ENCODE measurements around the gene WDR82. TPM values are rescaled to one million over a fixed set of nuclear protein-coding genes. Genes with fewer than 3 reads are reported as not detected.

WDR82 gene
- total and polyA plus RNA-seq, 9 of the 15 experiments (the other 6 are each of a cell fraction or from before 2014, with no cell fraction given), result 6.4 to 62.9 (median 37.1) TPM

DNA sequence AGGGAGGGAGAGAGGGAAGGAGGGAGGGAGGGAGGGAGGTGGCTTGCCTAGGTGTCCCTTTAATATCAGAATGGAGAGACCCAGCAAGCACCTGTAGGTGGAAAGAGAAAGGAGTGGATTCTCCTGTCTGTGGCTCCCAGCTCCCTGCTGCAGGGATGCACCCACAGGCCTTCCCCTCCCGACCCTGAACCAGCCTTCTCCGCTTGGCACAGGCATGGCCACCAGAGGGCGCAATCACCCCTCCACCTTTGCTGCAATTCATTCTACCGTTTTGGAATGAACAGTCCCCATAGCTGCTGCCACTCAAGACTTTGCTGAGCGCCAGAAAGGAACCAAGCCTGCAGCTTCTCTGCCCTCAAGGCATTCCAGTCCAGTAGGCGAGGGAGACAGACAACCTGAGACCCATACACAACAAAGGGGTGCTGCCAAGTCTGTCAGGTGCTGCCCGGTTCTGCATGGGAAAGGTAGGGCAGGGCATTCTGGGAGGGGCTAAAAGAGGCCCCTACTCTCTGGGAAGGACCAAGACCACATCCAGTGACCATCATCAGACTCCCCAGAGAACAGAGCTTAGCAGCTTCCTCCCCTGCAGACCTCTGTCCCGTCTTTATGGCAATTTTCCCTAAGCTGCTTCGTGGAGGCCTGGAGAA lies 57.9 kb downstream of the WDR82 start (continued):
- TF ChIP-seq, protein P1, sequence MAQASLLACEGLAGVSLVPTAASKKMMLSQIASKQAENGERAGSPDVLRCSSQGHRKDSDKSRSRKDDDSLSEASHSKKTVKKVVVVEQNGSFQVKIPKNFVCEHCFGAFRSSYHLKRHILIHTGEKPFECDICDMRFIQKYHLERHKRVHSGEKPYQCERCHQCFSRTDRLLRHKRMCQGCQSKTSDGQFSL (CRISPR knock-in tag; IDR thresholded peaks at IDR 0.05), result peak; percentile 82
- TF ChIP-seq, protein P1 (tag; IDR thresholded peaks at IDR 0.05), result peak in 1 of 2 experiments; percentile 46; a peak in 1 of 4 replicates
- TF ChIP-seq HOXB6 (CRISPR knock-in tag; IDR thresholded peaks at IDR 0.05; ENCODE audit: borderline replicate concordance) (no peak), PKNOX1 (IDR thresholded peaks at IDR 0.05) (peak; percentile 88), ZNF224 (CRISPR knock-in tag; IDR thresholded peaks at IDR 0.05) (no peak), YY1 (IDR thresholded peaks at IDR 0.05; ENCODE audit: borderline replicate concordance in 1 of 3, control insufficient read depth in 1 of 3, extremely low read depth in 1 of 3, insufficient read depth in 3 of 3, insufficient read length in 1 of 3, insufficient replicate concordance in 2 of 3, low read depth in 1 of 3, low read length in 2 of 3) (peak in 1 of 3 experiments; percentile 23), DEAF1 (CRISPR knock-in tag; IDR thresholded peaks at IDR 0.05) (0 out of 2 replicates have a peak, but pooled peaks have one; percentile 16), ZNF778 (CRISPR knock-in tag; IDR thresholded peaks at IDR 0.05) (no peak), NR2C2 (CRISPR knock-in tag; IDR thresholded peaks at IDR 0.05) (no peak), NR2C2 (tag; IDR thresholded peaks at IDR 0.05) (no peak), SP2 (IDR thresholded peaks at IDR 0.05; ENCODE audit: extremely low read depth, low read depth, low read length, poor library complexity, severe bottlenecking) (no peak), CTCFL (IDR thresholded peaks at IDR 0.05; ENCODE audit: borderline replicate concordance, insufficient read depth, low read depth, low read length, poor library complexity, severe bottlenecking) (peak; percentile 61), RBM22 (IDR thresholded peaks at IDR 0.05; ENCODE audit: low read depth, low read length, poor library complexity, severe bottlenecking) (no peak), ARNT (IDR thresholded peaks at IDR 0.05) (no peak), ZNF263 (CRISPR knock-in tag; IDR thresholded peaks at IDR 0.05; ENCODE audit: borderline replicate concordance) (peak; percentile 38; the same call in 1 of the 2 replicates), KLF13 (tag; IDR thresholded peaks at IDR 0.05; ENCODE audit: borderline replicate concordance, low read depth) (no peak), ZEB2 (IDR thresholded peaks at IDR 0.05) (no peak), NUFIP1 (IDR thresholded peaks at IDR 0.05; ENCODE audit: partially characterized antibody) (no peak)
- TF ChIP-seq, protein P2, sequence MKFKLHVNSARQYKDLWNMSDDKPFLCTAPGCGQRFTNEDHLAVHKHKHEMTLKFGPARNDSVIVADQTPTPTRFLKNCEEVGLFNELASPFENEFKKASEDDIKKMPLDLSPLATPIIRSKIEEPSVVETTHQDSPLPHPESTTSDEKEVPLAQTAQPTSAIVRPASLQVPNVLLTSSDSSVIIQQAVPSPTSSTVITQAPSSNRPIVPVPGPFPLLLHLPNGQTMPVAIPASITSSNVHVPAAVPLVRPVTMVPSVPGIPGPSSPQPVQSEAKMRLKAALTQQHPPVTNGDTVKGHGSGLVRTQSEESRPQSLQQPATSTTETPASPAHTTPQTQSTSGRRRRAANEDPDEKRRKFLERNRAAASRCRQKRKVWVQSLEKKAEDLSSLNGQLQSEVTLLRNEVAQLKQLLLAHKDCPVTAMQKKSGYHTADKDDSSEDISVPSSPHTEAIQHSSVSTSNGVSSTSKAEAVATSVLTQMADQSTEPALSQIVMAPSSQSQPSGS (CRISPR knock-in tag; IDR thresholded peaks at IDR 0.05), result no peak
